Activated naive CD4-positive, alpha-beta T cell treated with Interleukin-2 at 50 U/mL for 16 hours (primary cell): ENCODE results near the gene LAMA3.
"Not testable (repeated sequence)": the region's sequence is repeated elsewhere in the genome, so short reads cannot be mapped to it uniquely, and the experiment has no call there.

Source experiments
- DNase-seq: peaks from one replicate; pipeline ENCODE4 v3.0.0-alpha.2; 2020

The LAMA3 gene

GRCh38 chr18:23704806-23705205 lies 15.6 kb downstream of the LAMA3 start:
- DNase-seq: no peak

GRCh38 chr18:23706971-23707640 lies 17.9 kb downstream of the LAMA3 start:
- DNase-seq: no peak

GRCh38 chr18:23710068-23710527 lies 20.8 kb downstream of the LAMA3 start:
- no peak for DNase-seq

- no peak for DNase-seq
Observed at GRCh38 chr18:23710946-23711345, 21.7 kb downstream of the LAMA3 start.

GRCh38 chr18:23711426-23711825 lies 22.2 kb downstream of the LAMA3 start:
- no peak for DNase-seq

- DNase-seq: no peak
Observed at GRCh38 chr18:23712445-23712844, 23.2 kb downstream of the LAMA3 start.

GRCh38 chr18:23714576-23714975 lies 25.3 kb downstream of the LAMA3 start:
- no peak for DNase-seq

GRCh38 chr18:23716079-23716478 lies 26.8 kb downstream of the LAMA3 start:
- not testable (repeated sequence) for DNase-seq

GRCh38 chr18:23716516-23716915 lies 27.3 kb downstream of the LAMA3 start:
- DNase-seq: no peak

GRCh38 chr18:23716966-23717365 lies 27.7 kb downstream of the LAMA3 start:
- DNase-seq: no peak

GRCh38 chr18:23718243-23718720 lies 29.0 kb downstream of the LAMA3 start:
- DNase-seq: no peak

- no peak for DNase-seq
Observed at GRCh38 chr18:23718731-23719130, 29.5 kb downstream of the LAMA3 start.

- DNase-seq: no peak
Observed at GRCh38 chr18:23719634-23720201, 30.5 kb downstream of the LAMA3 start.

- no peak for DNase-seq
Observed at GRCh38 chr18:23721696-23722480, 32.6 kb downstream of the LAMA3 start.

GRCh38 chr18:23722646-23723045 lies 33.4 kb downstream of the LAMA3 start:
- DNase-seq: no peak

GRCh38 chr18:23723121-23723520 lies 33.9 kb downstream of the LAMA3 start:
- no peak for DNase-seq

- DNase-seq: no peak
Observed at GRCh38 chr18:23724681-23725080, 35.4 kb downstream of the LAMA3 start.

GRCh38 chr18:23725351-23725750 lies 36.1 kb downstream of the LAMA3 start:
- no peak for DNase-seq

GRCh38 chr18:23725827-23726661 lies 36.8 kb downstream of the LAMA3 start:
- no peak for DNase-seq

- DNase-seq: no peak
Observed at GRCh38 chr18:23727707-23728493, 38.6 kb downstream of the LAMA3 start.

- DNase-seq: no peak
Observed at GRCh38 chr18:23730857-23731256, 41.6 kb downstream of the LAMA3 start.

- DNase-seq: no peak
Observed at GRCh38 chr18:23731861-23732260, 42.6 kb downstream of the LAMA3 start.
